ENCODE results near the gene FNDC7.

The FNDC7 gene

GRCh38 chr1:108734171-108734865, 21.6 kb downstream of the FNDC7 start:
- TF ChIP-seq MAX (IDR thresholded peaks at IDR 0.05) (no peak), NFIC (IDR thresholded peaks at IDR 0.05) (no peak), FOXM1 (IDR thresholded peaks at IDR 0.05; ENCODE audit: borderline replicate concordance, low read depth) (no peak), RAD21 (IDR thresholded peaks at IDR 0.05; ENCODE audit: low read depth) (no peak), USF1 (IDR thresholded peaks at IDR 0.05) (no peak), TEAD4 (IDR thresholded peaks at IDR 0.05) (no peak), TAF1 (IDR thresholded peaks at IDR 0.05; ENCODE audit: low read depth) (no peak), EGR1 (IDR thresholded peaks at IDR 0.05) (no peak), CREB1 (IDR thresholded peaks at IDR 0.05; ENCODE audit: low read depth) (no peak), TCF12 (IDR thresholded peaks at IDR 0.05; ENCODE audit: low read depth) (no peak), YY1 (IDR thresholded peaks at IDR 0.05; ENCODE audit: low read depth) (no peak), EP300 (IDR thresholded peaks at IDR 0.05; ENCODE audit: borderline replicate concordance) (no peak), CEBPB (IDR thresholded peaks at IDR 0.05) (no peak), ZBTB7A (IDR thresholded peaks at IDR 0.05; ENCODE audit: low read depth) (no peak)
- TF ChIP-seq, protein P1, sequence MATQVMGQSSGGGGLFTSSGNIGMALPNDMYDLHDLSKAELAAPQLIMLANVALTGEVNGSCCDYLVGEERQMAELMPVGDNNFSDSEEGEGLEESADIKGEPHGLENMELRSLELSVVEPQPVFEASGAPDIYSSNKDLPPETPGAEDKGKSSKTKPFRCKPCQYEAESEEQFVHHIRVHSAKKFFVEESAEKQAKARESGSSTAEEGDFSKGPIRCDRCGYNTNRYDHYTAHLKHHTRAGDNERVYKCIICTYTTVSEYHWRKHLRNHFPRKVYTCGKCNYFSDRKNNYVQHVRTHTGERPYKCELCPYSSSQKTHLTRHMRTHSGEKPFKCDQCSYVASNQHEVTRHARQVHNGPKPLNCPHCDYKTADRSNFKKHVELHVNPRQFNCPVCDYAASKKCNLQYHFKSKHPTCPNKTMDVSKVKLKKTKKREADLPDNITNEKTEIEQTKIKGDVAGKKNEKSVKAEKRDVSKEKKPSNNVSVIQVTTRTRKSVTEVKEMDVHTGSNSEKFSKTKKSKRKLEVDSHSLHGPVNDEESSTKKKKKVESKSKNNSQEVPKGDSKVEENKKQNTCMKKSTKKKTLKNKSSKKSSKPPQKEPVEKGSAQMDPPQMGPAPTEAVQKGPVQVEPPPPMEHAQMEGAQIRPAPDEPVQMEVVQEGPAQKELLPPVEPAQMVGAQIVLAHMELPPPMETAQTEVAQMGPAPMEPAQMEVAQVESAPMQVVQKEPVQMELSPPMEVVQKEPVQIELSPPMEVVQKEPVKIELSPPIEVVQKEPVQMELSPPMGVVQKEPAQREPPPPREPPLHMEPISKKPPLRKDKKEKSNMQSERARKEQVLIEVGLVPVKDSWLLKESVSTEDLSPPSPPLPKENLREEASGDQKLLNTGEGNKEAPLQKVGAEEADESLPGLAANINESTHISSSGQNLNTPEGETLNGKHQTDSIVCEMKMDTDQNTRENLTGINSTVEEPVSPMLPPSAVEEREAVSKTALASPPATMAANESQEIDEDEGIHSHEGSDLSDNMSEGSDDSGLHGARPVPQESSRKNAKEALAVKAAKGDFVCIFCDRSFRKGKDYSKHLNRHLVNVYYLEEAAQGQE (IDR thresholded peaks at IDR 0.05; ENCODE audit: low read depth): no peak

DNA sequence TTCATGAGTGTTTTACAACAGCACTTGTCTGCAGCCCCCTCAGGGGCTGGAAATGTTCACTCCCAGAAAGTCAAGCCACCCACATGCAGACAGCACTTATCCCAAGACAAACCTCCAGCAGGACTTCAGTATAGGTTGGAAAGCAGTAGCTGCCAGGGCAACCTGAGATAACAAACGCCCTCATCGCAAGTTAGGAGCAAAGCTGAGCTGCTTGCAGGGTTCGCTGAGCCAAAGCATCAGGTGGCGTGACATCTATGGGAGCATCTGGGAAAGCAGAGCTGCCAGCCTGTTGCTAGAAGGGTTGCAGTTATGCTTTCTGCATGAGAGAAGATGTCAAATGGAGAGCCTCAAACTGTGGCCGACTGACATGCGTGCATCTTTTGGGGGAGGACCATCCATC, 29.5 kb downstream of the FNDC7 start:
- TF ChIP-seq USF1 (IDR thresholded peaks at IDR 0.05): no peak
- no peak for TF ChIP-seq CREB1 (IDR thresholded peaks at IDR 0.05; ENCODE audit: low read depth)
- TF ChIP-seq FOXM1 (IDR thresholded peaks at IDR 0.05; ENCODE audit: borderline replicate concordance, low read depth): no peak
- no peak for TF ChIP-seq TEAD4 (IDR thresholded peaks at IDR 0.05)
- TF ChIP-seq EP300 (IDR thresholded peaks at IDR 0.05; ENCODE audit: borderline replicate concordance): no peak
- TF ChIP-seq EGR1 (IDR thresholded peaks at IDR 0.05): no peak
- TF ChIP-seq, protein P1 (IDR thresholded peaks at IDR 0.05; ENCODE audit: low read depth): no peak
- no peak for TF ChIP-seq ZBTB7A (IDR thresholded peaks at IDR 0.05; ENCODE audit: low read depth)
- no peak for TF ChIP-seq NFIC (IDR thresholded peaks at IDR 0.05)
- no peak for TF ChIP-seq CEBPB (IDR thresholded peaks at IDR 0.05)
- TF ChIP-seq MAX (IDR thresholded peaks at IDR 0.05): no peak
- TF ChIP-seq TCF12 (IDR thresholded peaks at IDR 0.05; ENCODE audit: low read depth): no peak
- no peak for TF ChIP-seq YY1 (IDR thresholded peaks at IDR 0.05; ENCODE audit: low read depth)
- TF ChIP-seq RAD21 (IDR thresholded peaks at IDR 0.05; ENCODE audit: low read depth): no peak
- no peak for TF ChIP-seq TAF1 (IDR thresholded peaks at IDR 0.05; ENCODE audit: low read depth)

GRCh38 chr1:108745980-108746381, 33.3 kb downstream of the FNDC7 start:
- TF ChIP-seq, protein P1 (IDR thresholded peaks at IDR 0.05; ENCODE audit: low read depth): no peak
- TF ChIP-seq EP300 (IDR thresholded peaks at IDR 0.05; ENCODE audit: borderline replicate concordance) (no peak), TAF1 (IDR thresholded peaks at IDR 0.05; ENCODE audit: low read depth) (no peak), USF1 (IDR thresholded peaks at IDR 0.05) (no peak), TCF12 (IDR thresholded peaks at IDR 0.05; ENCODE audit: low read depth) (no peak), CREB1 (IDR thresholded peaks at IDR 0.05; ENCODE audit: low read depth) (no peak), TEAD4 (IDR thresholded peaks at IDR 0.05) (no peak), YY1 (IDR thresholded peaks at IDR 0.05; ENCODE audit: low read depth) (no peak), RAD21 (IDR thresholded peaks at IDR 0.05; ENCODE audit: low read depth) (no peak), EGR1 (IDR thresholded peaks at IDR 0.05) (no peak)

Measured in Ishikawa (cell line).